ENCODE measurements around the gene TPRN.

Gene TPRN

DNA sequence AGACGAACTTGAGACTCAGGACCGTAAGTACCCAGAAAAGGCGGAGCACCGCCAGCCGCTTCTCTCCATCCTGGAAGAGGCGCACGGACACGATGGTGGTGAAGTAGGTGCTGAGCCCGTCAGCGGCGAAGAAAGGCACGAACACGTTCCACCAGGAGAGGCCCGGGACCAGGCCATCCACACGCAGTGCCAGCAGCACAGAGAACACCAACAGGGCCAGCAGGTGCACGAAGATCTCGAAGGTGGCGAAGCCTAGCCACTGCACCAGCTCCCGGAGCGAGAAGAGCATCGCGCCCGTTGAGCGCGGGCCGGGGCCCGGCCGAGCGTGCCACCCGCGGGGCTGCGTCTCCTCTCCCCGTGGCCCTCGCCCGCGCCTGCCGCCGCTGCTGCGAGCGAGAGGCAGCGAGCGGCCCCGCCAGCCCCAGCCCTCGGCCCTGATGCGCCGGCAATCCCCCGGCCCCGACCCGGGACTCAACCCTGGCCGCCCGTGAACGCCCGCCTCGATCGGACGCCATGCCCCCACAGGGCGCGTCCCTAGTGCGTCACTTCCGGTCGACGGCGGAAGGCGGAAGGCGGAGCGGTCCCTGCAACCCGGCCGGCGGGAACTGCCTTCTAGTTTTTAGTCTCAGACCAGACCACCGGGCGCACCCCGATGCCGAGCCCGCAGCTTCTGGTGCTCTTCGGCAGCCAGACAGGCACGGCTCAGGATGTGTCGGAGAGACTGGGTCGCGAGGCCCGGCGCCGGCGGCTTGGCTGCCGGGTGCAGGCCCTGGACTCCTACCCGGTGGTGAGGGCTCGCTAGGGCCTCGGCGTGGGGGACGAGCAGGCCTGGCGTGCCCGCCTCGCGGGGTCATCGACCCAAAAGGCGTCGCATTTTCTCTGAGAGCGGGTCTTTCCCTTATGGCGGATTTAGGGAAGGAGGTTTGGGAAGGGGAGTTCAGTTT lies 4.9 kb upstream of the TPRN start, which contains the start of the genes NDOR1 and TMEM203:
NDOR1 (plus strand) TSS at position 575 of the 944 bp plus-strand sequence; CDS start at position 653, 78 bp downstream.
TMEM203 (minus strand) TSS at position 523 of the 944 bp plus-strand sequence; CDS start at position 289, 234 bp downstream.
- DNase-seq: peak; percentile 93

- no peak for DNase-seq
Measured at GRCh38 chr9:137204731-137205125, 4.2 kb upstream of the TPRN start.

- no peak for DNase-seq
Measured at GRCh38 chr9:137202966-137203365, 2.4 kb upstream of the TPRN start.

DNA sequence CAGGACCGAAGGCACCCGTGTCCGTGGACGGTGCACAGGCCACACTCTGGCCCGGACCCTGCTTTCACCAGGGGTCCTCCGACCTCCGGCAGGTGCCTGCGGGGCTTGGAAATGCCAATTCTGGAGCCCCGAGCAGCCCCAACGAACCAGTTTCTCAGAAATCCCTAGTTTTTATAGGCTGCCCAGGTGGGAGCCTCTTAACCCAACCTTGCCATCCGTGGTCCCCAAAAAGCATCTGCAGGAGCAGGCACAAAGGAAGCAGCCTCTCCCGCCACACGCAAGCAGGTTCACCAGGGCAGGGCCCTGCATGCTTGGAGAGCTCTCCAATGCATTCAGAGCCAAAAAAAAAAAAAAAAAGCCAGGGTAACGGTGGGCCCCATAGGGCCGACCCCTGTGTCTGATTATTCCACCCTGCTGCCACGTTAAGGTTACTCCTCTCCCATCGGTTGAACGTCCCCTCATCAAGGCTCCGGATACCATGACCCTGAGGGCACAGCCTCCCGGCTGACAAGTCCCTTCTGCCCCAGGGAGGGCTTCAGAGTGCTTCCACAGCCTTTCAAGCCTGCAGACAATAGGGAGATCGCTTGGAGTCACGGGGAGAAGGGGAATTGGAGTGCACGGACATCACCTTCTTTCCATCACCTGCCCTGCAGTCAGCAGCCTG lies 796 bp upstream of the TPRN start:
- DNase-seq: no peak

- DNase-seq: no peak
Measured at GRCh38 chr9:137199411-137200121, 975 bp downstream of the TPRN start.

DNA sequence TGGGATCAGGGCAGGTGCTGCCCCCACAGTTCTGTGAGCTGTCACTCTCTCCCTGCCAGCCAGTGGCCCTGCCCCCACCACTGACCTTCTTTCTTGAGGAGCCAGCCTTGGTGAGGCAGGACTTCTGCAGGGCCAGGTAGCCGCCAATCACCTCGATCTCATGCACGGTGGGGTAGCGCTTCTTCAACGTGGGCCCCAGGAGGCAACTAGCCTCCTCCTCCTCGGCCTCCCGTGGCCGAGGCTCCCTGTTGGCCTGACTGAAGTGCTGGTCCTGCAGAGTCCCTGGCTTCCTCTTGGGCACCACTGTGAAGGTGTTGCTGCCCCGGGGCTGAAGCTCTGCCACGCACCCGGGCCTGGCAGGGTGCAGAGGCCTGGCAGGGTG lies 1.6 kb downstream of the TPRN start:
- no peak for DNase-seq

DNA sequence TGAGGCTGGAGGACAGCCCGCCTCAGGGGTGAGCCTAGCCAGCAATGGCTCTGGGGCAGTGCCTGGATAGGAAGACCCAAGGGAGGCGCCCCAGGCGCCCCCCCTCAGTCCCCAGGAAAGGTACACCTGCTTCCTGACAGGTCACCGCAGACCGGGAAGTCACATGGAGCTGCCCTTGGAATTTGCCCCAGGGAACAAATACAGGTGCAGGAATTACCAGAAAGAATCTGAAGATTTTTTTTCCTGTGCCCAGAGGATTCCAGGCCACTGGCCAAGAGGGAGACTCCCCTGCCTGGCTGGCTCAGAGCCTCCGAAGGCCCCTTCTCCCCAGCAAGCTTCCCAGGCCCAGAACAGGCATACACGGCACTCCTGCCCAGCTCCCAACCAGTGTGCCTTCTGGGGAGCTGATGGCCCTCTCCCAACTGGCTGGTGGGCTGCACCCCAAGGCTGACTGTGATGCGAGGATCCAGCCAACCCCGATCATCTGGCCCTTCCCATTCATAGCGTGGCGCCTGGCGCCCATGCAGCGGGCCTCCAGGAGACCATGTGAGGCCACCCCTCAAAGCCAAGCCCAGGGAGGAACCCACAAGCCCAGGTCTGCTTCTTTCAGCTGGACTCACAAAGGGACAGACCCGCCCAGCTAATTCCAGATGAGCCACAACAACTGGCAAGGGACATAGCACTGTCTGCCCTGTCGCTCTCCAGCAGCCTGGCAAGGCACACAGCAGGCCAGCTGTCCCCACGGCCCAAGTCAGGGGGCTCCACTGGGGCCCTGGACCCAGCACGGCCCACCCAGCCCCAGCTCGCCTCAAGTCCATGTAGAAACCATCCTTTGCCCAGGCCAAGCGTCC lies 2.3 kb downstream of the TPRN start:
- DNase-seq: no peak

- DNase-seq: no peak
Measured at GRCh38 chr9:137195525-137196220, 4.9 kb downstream of the TPRN start.

DNA sequence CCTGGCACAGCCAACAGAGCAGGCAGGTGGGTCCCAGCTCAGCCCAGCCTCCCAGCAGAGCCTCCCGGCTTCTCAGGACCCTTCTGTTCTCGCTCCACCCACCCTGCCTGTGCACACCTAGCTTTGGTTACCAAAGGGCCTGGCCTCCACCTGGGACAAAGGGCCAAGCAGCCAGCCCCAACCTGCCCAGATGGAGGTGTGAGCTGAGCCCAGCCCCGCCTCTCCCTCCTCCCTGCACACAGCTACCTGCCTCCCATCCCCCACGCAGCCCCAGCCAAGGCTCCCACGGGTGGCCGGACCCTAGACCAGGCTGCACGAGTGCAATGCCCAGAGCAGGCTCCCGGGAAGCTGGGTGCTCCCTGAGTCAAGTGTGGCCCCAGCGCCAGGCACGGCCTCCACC lies 5.6 kb downstream of the TPRN start:
- DNase-seq: no peak

DNA sequence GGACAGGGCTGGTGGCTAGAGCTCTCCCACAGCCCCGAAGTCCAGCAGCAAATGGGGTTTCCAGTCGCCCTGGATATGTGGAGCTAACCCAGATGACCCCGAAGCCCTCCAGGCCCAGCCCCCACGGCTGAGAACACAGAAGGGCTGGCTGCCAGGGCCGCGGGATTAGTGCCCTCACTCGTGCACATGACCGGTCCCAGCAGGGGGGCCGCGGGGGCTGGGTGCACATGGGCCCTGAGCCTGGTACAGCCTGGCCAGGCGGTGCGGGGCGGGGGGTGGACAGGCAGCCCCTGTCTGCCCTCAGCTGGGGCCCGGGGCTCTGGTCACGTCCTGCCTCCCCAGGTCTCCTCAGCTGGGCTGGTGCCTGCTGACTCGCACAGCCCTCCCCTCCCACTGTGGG lies 6.2 kb downstream of the TPRN start:
- DNase-seq: no peak

GRCh38 chr9:137193771-137194170 lies 6.8 kb downstream of the TPRN start:
- DNase-seq: no peak

- no peak for DNase-seq
Measured at GRCh38 chr9:137192859-137193258, 7.7 kb downstream of the TPRN start.

- no peak for DNase-seq
Measured at GRCh38 chr9:137192448-137192780, 8.1 kb downstream of the TPRN start.

DNA sequence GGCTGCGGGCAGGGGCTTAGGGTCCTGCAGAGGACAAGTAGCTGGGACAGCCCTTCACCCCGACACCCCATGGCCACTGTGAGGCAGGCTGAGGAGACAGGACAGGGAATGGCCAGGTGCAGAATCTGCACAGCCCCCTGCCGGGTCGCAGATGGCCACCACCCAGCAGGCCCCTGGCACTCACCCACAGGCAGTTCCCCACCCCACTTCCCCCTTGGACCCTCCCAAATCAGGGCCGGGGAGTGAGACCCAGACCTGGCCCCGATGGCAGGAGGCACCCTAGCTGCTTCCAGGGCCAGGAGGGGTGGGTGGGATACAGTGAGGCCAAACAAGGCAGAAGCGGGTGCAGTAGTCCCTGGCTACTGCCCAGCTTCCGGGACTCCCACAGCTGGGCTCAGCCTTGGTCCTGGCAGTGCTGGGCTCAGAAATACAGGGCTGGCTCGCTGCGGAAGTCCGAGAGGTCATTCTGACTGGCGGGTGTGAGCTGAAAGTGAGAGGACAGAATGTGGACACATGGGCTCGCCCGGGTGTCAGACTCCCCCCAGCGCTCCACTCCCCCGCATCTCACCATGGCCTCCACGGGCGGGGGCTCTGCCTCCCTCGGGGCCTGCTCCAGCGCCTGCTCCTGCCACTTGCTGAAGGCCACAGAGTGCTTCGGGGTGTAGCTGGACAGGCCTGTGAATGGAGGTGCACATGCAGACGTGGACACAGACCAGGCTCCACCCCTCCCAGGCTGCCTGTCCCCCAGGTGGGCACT lies 8.7 kb downstream of the TPRN start:
- DNase-seq: no peak

- DNase-seq: no peak
Measured at GRCh38 chr9:137191245-137191644, 9.3 kb downstream of the TPRN start.

DNA sequence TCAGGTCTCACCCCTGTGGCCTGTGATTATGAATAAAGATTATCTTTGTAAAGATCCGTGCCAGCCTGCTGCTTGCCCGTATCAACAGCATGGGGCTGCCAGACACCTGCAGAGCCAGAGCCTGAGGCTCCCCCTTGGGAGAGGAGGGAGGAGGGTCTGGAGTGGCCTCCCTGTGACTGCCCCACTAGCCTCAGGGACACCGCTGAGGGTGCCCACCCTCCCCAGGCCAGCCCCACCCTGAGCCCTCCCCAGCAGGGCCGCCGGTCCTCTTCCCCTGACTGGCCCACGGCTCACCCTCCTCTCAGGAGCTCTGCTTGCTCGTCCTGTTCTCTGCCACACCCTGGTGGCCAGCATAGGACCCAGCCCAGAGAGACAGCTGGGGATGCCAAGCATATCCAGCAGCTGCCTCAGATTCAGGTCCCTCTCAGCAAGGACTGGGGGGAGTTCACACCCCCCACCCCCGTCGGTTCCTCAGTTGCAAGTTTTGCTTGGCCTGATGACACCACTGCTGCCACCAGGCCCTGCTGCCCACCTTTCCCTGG lies 10.2 kb downstream of the TPRN start:
- DNase-seq: no peak

DNA sequence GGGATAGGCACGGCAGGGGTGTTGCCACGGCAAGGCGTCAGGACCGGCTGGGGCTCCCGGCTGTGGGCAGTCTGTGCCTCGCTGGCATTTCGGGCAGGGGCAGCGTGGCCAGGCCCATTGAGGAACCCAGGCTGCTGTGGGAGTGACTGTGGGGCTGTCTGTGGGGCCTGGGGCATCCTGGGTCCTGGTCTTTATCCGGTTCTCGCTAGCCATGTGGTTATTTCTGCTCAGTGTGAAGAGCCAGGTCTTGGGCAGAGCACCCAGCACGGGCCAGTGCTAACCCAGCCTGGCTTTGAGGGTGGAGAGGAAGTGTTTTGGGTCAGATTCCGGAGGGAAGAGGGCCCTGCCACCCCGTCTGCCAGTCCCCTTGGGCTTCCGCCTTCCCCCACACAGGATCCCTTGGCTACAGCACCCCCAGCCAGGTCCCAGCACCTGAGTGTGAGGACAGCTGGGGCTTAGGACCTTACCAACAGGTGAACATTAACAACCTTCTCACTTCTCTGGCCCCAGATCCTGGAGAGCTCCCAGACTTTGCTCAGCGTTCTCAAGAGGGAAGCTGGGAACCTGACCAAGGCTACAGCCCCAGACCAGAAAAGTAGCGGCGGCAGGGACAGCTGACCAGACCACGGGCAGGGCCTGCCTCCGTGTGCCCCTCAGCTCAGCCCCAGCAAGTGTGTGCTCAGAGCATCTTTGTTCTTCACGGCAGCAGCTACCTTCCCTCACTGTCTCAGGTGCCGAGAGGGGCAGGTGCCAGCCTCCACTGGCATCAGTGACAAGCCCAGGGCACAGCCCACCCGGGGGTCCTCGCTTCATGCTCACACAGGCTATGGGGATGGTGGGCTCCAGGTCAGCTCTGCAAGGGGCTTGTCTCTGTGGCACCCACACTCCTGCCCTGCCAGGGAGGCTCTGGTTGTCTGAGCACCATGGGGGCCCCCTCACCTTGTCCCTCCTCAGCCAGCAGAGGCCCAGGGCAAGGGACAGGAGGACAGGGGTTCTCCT lies 10.9 kb downstream of the TPRN start:
- no peak for DNase-seq

DNA sequence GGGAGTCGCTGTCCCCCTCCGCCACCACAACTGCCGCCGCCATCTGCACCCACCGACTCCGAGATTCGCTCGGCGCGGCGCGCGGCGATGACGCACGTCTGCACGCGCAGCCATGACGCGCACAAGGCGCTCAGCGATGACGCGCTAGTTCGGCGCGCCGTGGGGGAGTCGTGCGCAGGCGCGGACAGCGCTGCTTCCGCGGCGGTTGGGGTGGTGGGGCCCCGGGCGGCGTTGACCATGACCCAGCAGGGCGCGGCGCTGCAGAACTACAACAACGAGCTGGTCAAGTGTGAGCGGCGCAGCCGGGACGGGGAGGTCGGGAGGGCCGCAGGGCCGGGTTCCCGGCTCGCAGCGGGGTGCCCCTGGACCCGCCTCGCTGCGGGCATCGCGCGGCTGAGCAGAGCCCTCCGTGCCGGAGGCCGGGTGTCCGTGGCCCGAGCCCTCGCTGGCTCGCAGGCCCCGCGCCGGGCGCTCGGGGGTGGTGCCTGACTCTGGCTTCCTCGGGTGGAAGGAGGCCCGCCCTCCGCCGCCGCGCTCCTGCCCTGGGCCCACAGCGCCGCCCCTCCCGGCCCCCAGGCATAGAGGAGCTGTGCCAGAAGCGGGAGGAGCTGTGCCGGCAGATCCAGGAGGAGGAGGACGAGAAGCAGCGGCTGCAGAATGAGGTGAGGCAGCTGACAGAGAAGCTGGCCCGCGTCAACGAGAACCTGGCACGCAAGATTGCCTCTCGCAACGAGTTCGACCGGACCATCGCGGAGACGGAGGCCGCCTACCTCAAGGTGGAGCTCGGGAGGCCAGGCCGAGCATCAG lies 11.8 kb downstream of the TPRN start, which contains the start of the genes ANAPC2 and SSNA1:
ANAPC2 (minus strand) TSS at position 71 of the 807 bp plus-strand sequence; CDS start at position 43, 28 bp downstream.
SSNA1 (plus strand) TSS at position 187 of the 807 bp plus-strand sequence; CDS start at position 238, 51 bp downstream.
- DNase-seq: peak; percentile 92
